BJ (cell line): ENCODE results near the gene PIKFYVE. TPM values are rescaled to one million over a fixed set of nuclear protein-coding genes. Genes with fewer than 3 reads are reported as not detected.

ENCODE experiments used
- CTCF ChIA-PET: fragments of 350-600 bp; formaldehyde crosslinking; extraction: SDS; loops from one replicate; lab custom pipeline; 2021; ENCODE audit warnings: antibody characterized with exemption, inconsistent platforms; lab: Yijun Ruan, JAX
- POLR2A ChIA-PET: fragments of 300-600 bp; sonication (Branson Sonifier 250); formaldehyde crosslinking; extraction: SDS; loops from one replicate; lab custom pipeline; 2021; ENCODE audit warnings: antibody characterized with exemption; lab: Charles Lee
- DNase-seq: peaks from one replicate; pipeline ENCODE4 v3.0.0-alpha.2; 2011; ENCODE audit warnings: low read depth
- H3K27me3 ChIP-seq: 2 replicates; pipeline ENCODE4 v1.6.0; 2011; ENCODE audit warnings: low read length; ENCODE audit not compliant: control insufficient read depth, insufficient read depth
- H3K36me3 ChIP-seq: 2 replicates; pipeline ENCODE4 v1.5.1; 2011; ENCODE audit warnings: low read length; ENCODE audit not compliant: control insufficient read depth, insufficient read depth
- H3K4me3 ChIP-seq: 2 replicates; pipeline ENCODE4 v1.5.1; 2011; ENCODE audit warnings: low read depth, mild to moderate bottlenecking, control low read depth, low read length
- polyA plus RNA-seq: library from polyadenylated mRNA; depleted of rRNA; stranded (reverse); fragments of >200 nt; gene quantifications from 2 replicates; pipeline ENCODE4 v1.2.3, GENCODE V29; 2011
- TF ChIP-seq, protein P1 (sequence below): IDR thresholded peaks from 2 replicates; pipeline ENCODE4 v1.5.1; 2011; ENCODE audit warnings: low read depth, mild to moderate bottlenecking, control low read depth, inconsistent platforms, low read length, moderate library complexity; ENCODE audit not compliant: insufficient read depth

Gene PIKFYVE
- polyA plus RNA-seq, 1 experiment = 11.5 TPM

DNA sequence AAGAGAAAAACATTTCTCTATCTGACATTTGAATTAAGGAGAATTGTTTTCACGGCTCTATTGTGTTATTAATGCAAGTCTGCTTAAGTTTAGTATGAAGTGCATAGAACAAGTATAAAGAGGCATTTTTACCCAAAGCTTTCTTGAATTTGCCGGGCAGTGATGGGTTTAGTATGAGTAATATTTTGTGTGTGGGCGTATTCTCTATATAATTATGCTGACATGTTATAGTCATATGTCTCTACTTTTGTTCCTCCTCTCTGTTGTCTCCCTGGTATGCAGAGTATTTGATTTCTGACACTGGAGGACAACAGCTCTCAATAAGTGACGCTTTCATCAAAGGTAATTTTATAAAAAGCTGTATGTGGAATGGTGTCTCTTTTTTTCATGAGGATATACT is 45.9 kb downstream of the PIKFYVE start:
- peaks cover 4% of the 10 kb centered on the region; the same call in 1 of the 2 replicates for H3K36me3 ChIP-seq
- H3K27me3 ChIP-seq = no peaks in the 10 kb centered on the region
- no peak overlapping the region for H3K4me3 ChIP-seq
- TF ChIP-seq, protein P1, sequence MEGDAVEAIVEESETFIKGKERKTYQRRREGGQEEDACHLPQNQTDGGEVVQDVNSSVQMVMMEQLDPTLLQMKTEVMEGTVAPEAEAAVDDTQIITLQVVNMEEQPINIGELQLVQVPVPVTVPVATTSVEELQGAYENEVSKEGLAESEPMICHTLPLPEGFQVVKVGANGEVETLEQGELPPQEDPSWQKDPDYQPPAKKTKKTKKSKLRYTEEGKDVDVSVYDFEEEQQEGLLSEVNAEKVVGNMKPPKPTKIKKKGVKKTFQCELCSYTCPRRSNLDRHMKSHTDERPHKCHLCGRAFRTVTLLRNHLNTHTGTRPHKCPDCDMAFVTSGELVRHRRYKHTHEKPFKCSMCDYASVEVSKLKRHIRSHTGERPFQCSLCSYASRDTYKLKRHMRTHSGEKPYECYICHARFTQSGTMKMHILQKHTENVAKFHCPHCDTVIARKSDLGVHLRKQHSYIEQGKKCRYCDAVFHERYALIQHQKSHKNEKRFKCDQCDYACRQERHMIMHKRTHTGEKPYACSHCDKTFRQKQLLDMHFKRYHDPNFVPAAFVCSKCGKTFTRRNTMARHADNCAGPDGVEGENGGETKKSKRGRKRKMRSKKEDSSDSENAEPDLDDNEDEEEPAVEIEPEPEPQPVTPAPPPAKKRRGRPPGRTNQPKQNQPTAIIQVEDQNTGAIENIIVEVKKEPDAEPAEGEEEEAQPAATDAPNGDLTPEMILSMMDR = no peak
- CTCF ChIA-PET = no interaction called here
- DNase-seq = no peak
- POLR2A ChIA-PET = no interaction called here

DNA sequence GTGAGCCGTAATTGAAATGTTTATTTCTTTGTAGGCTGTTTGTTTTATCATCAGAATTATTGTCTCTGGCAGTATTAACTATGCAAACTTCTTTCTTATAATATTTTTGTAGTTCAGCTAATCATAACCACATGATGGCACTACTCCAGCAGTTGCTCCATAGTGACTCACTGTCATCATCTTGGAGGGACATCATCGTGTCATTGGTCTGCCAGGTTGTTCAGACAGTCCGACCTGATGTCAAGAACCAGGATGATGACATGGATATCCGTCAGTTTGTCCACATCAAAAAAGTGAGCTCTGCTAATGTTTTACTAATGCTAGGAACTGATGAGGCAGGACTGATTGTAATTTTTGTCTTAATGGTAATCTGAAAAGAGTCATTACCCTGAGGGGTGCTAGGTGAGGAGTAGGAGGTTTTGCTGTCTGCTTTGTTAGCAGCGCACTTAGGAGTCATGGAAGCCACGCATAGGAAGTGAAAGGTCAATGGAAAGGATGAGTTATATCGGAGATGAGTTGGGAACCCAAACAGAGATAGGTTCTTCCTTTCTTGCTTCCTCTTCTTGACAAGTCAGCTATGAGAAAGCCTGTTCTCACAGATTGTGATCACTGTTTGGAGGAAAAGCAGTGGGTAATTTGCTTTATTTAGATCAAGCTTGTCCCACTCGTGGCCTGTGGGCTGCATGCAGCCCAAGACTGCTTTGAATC is 49.2 kb downstream of the PIKFYVE start:
- DNase-seq = no peak
- Histone ChIP-seq H3K4me3 (no peak overlapping the region), H3K27me3 (no peaks in the 10 kb centered on the region), H3K36me3 (peaks cover 10% of the 10 kb centered on the region)
- ChIA-PET POLR2A (no interaction called here), CTCF (no interaction called here)
- TF ChIP-seq, protein P1 = no peak

DNA sequence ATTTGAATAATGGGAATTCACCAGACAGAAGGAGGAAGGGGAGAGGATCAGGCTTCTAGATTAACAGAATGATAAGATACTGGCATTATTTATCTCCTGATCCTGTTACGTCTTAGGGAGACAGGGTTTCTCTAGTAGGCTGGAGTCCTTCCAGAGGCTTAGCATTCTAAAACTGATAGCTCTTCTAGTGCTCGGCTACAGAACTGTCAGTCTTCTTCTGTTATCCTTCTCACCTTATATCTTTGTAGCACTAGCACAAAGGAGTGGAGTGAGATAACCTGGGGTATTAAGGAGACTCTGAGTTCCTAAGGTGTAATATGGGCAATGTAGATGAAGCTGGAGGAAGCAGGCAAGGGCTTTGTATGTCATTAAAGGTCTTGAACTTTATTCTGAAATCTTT is 52.1 kb downstream of the PIKFYVE start:
- TF ChIP-seq, protein P1 = no peak
- Histone ChIP-seq H3K36me3 (peaks cover 12% of the 10 kb centered on the region), H3K4me3 (no peak overlapping the region), H3K27me3 (no peaks in the 10 kb centered on the region)
- POLR2A ChIA-PET = no interaction called here
- no peak for DNase-seq
- CTCF ChIA-PET = no interaction called here

DNA sequence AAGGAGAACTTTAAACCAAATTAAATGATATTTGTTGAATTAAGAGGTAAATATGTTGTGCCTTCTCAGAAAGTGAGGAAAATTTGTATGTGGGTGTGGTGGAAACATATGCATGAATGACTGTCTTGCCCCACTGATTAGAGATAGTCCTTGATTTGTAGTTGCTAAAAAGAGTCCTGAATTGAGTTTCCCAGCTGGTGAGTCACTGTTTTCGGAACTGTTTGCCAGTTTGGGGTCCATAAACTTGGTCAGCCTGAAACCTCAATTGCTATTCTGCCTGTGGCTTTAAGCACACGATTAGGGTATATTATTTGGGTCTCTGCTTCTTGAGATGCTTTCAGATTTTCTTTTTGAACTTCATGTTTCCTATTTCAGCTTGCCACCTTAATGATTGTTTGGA is 53.3 kb downstream of the PIKFYVE start:
- TF ChIP-seq, protein P1 = no peak
- no peak overlapping the region for H3K4me3 ChIP-seq
- ChIA-PET CTCF (no interaction called here), POLR2A (no interaction called here)
- H3K27me3 ChIP-seq = no peaks in the 10 kb centered on the region
- DNase-seq = no peak
- H3K36me3 ChIP-seq = peaks cover 12% of the 10 kb centered on the region

DNA sequence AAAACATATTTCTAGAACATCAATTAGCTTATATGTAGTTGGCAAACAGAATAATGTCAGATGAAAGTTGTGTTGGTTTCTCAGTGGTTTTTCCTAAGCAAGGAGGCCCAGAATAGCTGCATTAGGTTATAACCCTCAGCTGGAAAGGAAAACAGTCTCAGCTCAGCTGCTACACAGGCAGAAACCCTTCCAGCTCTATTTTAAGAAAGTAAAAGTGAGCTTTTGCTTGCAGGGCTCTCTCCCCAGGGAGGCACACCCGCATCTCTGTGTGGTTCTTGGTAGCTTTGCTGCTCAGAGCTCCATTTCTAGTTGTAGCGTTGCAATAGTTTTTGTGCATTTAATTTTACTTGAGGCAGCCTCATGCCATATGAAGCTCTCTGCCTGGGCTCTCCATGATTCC is 54.6 kb downstream of the PIKFYVE start:
- no peak for DNase-seq
- no peaks in the 10 kb centered on the region for H3K27me3 ChIP-seq
- CTCF ChIA-PET = no interaction called here
- TF ChIP-seq, protein P1 = no peak
- H3K4me3 ChIP-seq = no peak overlapping the region
- POLR2A ChIA-PET = interaction anchor here (0.5 kb wide), 1 partner anchor 254 kb away, joined by 13 read pairs; no protein-coding TSS in a partner anchor
- peaks cover 9% of the 10 kb centered on the region for H3K36me3 ChIP-seq
